Neural cell (in vitro differentiated cells): ENCODE results near the gene IL17REL. TPM values are rescaled to one million over a fixed set of nuclear protein-coding genes. Genes with fewer than 3 reads are reported as not detected.

Experiments
- H2AFZ ChIP-seq: fragments of 200-600, 300-800 bp; sonication (generic), shearing (Covaris generic); 2 replicates; pipeline ENCODE4 v1.6.0; 2014; ENCODE audit warnings: low read depth, mild to moderate bottlenecking, antibody characterized with exemption, low read length, moderate library complexity
- H3F3A ChIP-seq: fragments of 200-600 bp; shearing (Covaris generic); 2 replicates; pipeline ENCODE4 v1.6.1; 2016; ENCODE audit warnings: mild to moderate bottlenecking, moderate library complexity, mixed read lengths, antibody characterized with exemption, low read length; ENCODE audit not compliant: insufficient read depth, poor library complexity, severe bottlenecking
- H3K27ac ChIP-seq: fragments of 200-600, 300-800 bp; sonication (generic), shearing (Covaris generic); 2 replicates; pipeline ENCODE4 v1.5.1; 2014; ENCODE audit warnings: mild to moderate bottlenecking, low read length, moderate library complexity
- H3K27me3 ChIP-seq: fragments of 300-800, 200-600 bp; sonication (generic), shearing (Covaris generic); 2 replicates; pipeline ENCODE4 v1.6.0; 2014; ENCODE audit warnings: mild to moderate bottlenecking, low read depth, low read length, moderate library complexity; ENCODE audit not compliant: insufficient read depth
- H3K36me3 ChIP-seq: fragments of 300-800, 200-600 bp; sonication (generic), shearing (Covaris generic); 2 replicates; pipeline ENCODE4 v1.5.1; 2014; ENCODE audit warnings: mild to moderate bottlenecking, antibody characterized with exemption, low read length, moderate library complexity; ENCODE audit not compliant: insufficient read depth
- H3K4me2 ChIP-seq: fragments of 300-800, 200-600 bp; sonication (generic), shearing (Covaris generic); 2 replicates; pipeline ENCODE4 v1.6.0; 2014; ENCODE audit warnings: mild to moderate bottlenecking, low read length
- H3K4me3 ChIP-seq: fragments of 300-800, 200-600 bp; sonication (generic), shearing (Covaris generic); 2 replicates; pipeline ENCODE4 v1.5.1; 2014; ENCODE audit warnings: mild to moderate bottlenecking, low read length, moderate library complexity
- H3K79me2 ChIP-seq: fragments of 200-600 bp; shearing (Covaris generic); replicated peaks from 2 replicates; pipeline ENCODE4 v1.6.0; 2014; ENCODE audit warnings: mild to moderate bottlenecking, low read length, moderate library complexity; ENCODE audit not compliant: insufficient read depth
- H3K9ac ChIP-seq: fragments of 300-800, 200-600 bp; sonication (generic), shearing (Covaris generic); 2 replicates; pipeline ENCODE4 v1.6.1; 2016; ENCODE audit warnings: mild to moderate bottlenecking, low read length, mixed read lengths
- H3K9me2 ChIP-seq: fragments of 200-600 bp; shearing (Covaris generic); 2 replicates; pipeline ENCODE4 v1.6.1; 2016; ENCODE audit warnings: mild to moderate bottlenecking, low read length, mixed read lengths; ENCODE audit not compliant: insufficient read depth
- H3K9me3 ChIP-seq: fragments of 200-600, 300-800 bp; sonication (generic), shearing (Covaris generic); 2 replicates; pipeline ENCODE4 v1.6.1; 2016; ENCODE audit warnings: mild to moderate bottlenecking, mixed run types, low read length, moderate library complexity, mixed read lengths
- H4K20me1 ChIP-seq: fragments of 200-600 bp; shearing (Covaris generic); 2 replicates; pipeline ENCODE4 v1.6.1; 2016; ENCODE audit warnings: mild to moderate bottlenecking, mixed run types; ENCODE audit not compliant: insufficient read depth
- CTCF ChIP-seq: fragments of 450-650 bp; IDR thresholded peaks from 2 replicates; pipeline ENCODE4 v1.5.1; 2014; ENCODE audit warnings: antibody characterized with exemption, mild to moderate bottlenecking, moderate library complexity; ENCODE audit not compliant: poor library complexity, severe bottlenecking
- EP300 ChIP-seq: fragments of 450-650 bp; conservative IDR thresholded peaks from 2 replicates; pipeline ENCODE4 v1.6.1; 2014; ENCODE audit warnings: antibody characterized with exemption, mild to moderate bottlenecking, moderate library complexity; ENCODE audit not compliant: poor library complexity, severe bottlenecking
- EZH2 ChIP-seq: fragments of 200-600, 300-800 bp; shearing (Covaris generic), sonication (generic); IDR thresholded peaks from 2 replicates; pipeline ENCODE4 v1.6.1; 2014; ENCODE audit warnings: antibody characterized with exemption, low read length, borderline replicate concordance, mild to moderate bottlenecking; ENCODE audit not compliant: insufficient read depth, poor library complexity, severe bottlenecking
- MXI1 ChIP-seq: fragments of 450-650 bp; conservative IDR thresholded peaks from 2 replicates; pipeline ENCODE4 v1.6.1; 2014; ENCODE audit warnings: antibody characterized with exemption, mild to moderate bottlenecking; ENCODE audit not compliant: poor library complexity, severe bottlenecking
- POLR2AphosphoS5 ChIP-seq: IDR thresholded peaks from 2 replicates; pipeline ENCODE4 v1.6.1; 2012
- RAD21 ChIP-seq: fragments of 450-650 bp; conservative IDR thresholded peaks from 2 replicates; pipeline ENCODE4 v1.6.1; 2014; ENCODE audit warnings: antibody characterized with exemption, mild to moderate bottlenecking, moderate library complexity
- REST ChIP-seq: IDR thresholded peaks from 2 replicates; pipeline ENCODE4 v1.6.1; 2012; ENCODE audit warnings: borderline replicate concordance
- SMC3 ChIP-seq: fragments of 450-650 bp; conservative IDR thresholded peaks from 2 replicates; pipeline ENCODE4 v1.6.1; 2014; ENCODE audit warnings: antibody characterized with exemption, mild to moderate bottlenecking, moderate library complexity; ENCODE audit not compliant: poor library complexity
- TAF1 ChIP-seq: IDR thresholded peaks from 2 replicates; pipeline ENCODE4 v1.6.1; 2012; ENCODE audit warnings: low read depth
- polyA plus RNA-seq: library from polyadenylated mRNA; depleted of rRNA; stranded (reverse); fragments of >200 nt; gene quantifications from 2 replicates; pipeline ENCODE4 v1.2.3, GENCODE V29; 2014

The IL17REL gene
- polyA plus RNA-seq, 1 donor from 2014 or later = not detected

- Histone ChIP-seq H3K9me2 (no peaks in the 10 kb centered on the region), H4K20me1 (no peaks in the 10 kb centered on the region), H3K79me2 (no peaks in the 10 kb centered on the region), H3K27me3 (peaks cover 9% of the 10 kb centered on the region), H3K9ac (no peak overlapping the region), H3K4me3 (no peak overlapping the region), H3F3A (no peaks in the 10 kb centered on the region), H3K36me3 (no peaks in the 10 kb centered on the region), H2AFZ (no peak overlapping the region), H3K4me2 (no peak overlapping the region), H3K9me3 (no peaks in the 10 kb centered on the region), H3K27ac (no peak overlapping the region)
- TF ChIP-seq RAD21 (no peak), EP300 (no peak), REST (no peak), TAF1 (no peak), CTCF (no peak), POLR2AphosphoS5 (no peak), SMC3 (no peak), MXI1 (no peak), EZH2 (no peak)
Observed at GRCh38 chr22:49997251-49997599, 15.3 kb downstream of the IL17REL start.

- no peak overlapping the region for H3K27ac ChIP-seq
- no peaks in the 10 kb centered on the region for H3K9me3 ChIP-seq
- no peaks in the 10 kb centered on the region for H3K79me2 ChIP-seq
- H3K27me3 ChIP-seq = peaks cover 9% of the 10 kb centered on the region
- H3F3A ChIP-seq = no peaks in the 10 kb centered on the region
- H2AFZ ChIP-seq = no peak overlapping the region
- H3K9me2 ChIP-seq = no peaks in the 10 kb centered on the region
- H3K36me3 ChIP-seq = no peaks in the 10 kb centered on the region
- H3K9ac ChIP-seq = no peak overlapping the region
- no peak for TF ChIP-seq MXI1
- H4K20me1 ChIP-seq = no peaks in the 10 kb centered on the region
- H3K4me3 ChIP-seq = no peak overlapping the region
- no peak overlapping the region for H3K4me2 ChIP-seq
Observed at GRCh38 chr22:49996518-49997250, 15.9 kb downstream of the IL17REL start.
